Kidney (tissue), 14 donors: ENCODE data around the gene GNA12. TPM values are rescaled to one million over a fixed set of nuclear protein-coding genes. Genes with fewer than 3 reads are reported as not detected.

Source experiments
- DNase-seq, 5 donors: peaks; one replicate each; pipeline ENCODE4 v3.0.0-alpha.2; 2013 to 2020
- FAIRE-seq: peaks from 2 replicates; lab custom pipeline; 2012; peaks lifted over from hg19 to GRCh38; lab: Jason Lieb, UNC
- H3K27ac ChIP-seq, 2 donors: one replicate each; pipeline ENCODE4 v1.7.0; 2013; ENCODE audit warnings: low read depth in 2 of 2, low read length in 2 of 2, inconsistent platforms in 1 of 2
- H3K27me3 ChIP-seq: one replicate; pipeline ENCODE4 v1.7.1; 2013; ENCODE audit warnings: low read length, inconsistent platforms; ENCODE audit not compliant: control insufficient read depth, insufficient read depth
- H3K36me3 ChIP-seq, 3 donors: one replicate each; pipeline versions ENCODE4 v1.7.0 to v1.7.1; 2013; ENCODE audit warnings: low read length in 3 of 3, control low read depth in 1 of 3, inconsistent platforms in 1 of 3; ENCODE audit not compliant: insufficient read depth in 3 of 3, control insufficient read depth in 2 of 3
- H3K4me1 ChIP-seq, 3 donors: one replicate each; pipeline versions ENCODE4 v1.7.0 to v1.7.1; 2013; ENCODE audit warnings: low read length in 3 of 3, inconsistent platforms in 1 of 3, low read depth in 1 of 3; ENCODE audit not compliant: control insufficient read depth in 2 of 3, insufficient read depth in 2 of 3
- H3K4me3 ChIP-seq, 3 donors: one replicate each; pipeline versions ENCODE4 v1.7.0 to v1.8.1; 2013; ENCODE audit warnings: low read length in 3 of 3, control low read depth in 1 of 3, inconsistent platforms in 1 of 3
- H3K9ac ChIP-seq, 3 donors: one replicate each; pipeline versions ENCODE4 v1.7.0 to v1.7.1; 2013; ENCODE audit warnings: low read length in 3 of 3, control low read depth in 1 of 3, inconsistent platforms in 1 of 3
- H3K9me3 ChIP-seq, 3 donors: one replicate each; pipeline versions ENCODE4 v1.7.0 to v1.7.1; 2013; ENCODE audit warnings: low read length in 3 of 3, control low read depth in 1 of 3, inconsistent platforms in 1 of 3; ENCODE audit not compliant: control insufficient read depth in 2 of 3, insufficient read depth in 1 of 3
- intact Hi-C: fragments of 100-400 bp; cut with DNase I; formaldehyde crosslinking; loops from one replicate; pipeline ENCODE4 v1.11.1; 2022
- polyA plus RNA-seq: library from polyadenylated mRNA; stranded (reverse); fragments of 350-450 nt; fragmentation: Illumina TruSeq; extraction: RNeasy Lipid Tissue Mini Kit (QIAGEN cat#74804); gene quantifications from one replicate; pipeline ENCODE4 v1.2.3, GENCODE V29; 2014; ENCODE audit warnings: low read depth, low replicate concordance; ENCODE audit not compliant: insufficient read depth
- total RNA-seq: library from RNA; stranded (reverse); fragmentation: NEBNext Ultra II Directional; extraction: Animal tissue kit (Norgen Biotek cat#: 25700); gene quantifications from one replicate; pipeline ENCODE4 v1.2.1, GENCODE V29; 2021
- TF ChIP-seq, protein P1 (sequence below): IDR thresholded peaks from 3 replicates; pipeline ENCODE4 v1.5.1; 2012; ENCODE audit warnings: mild to moderate bottlenecking, moderate library complexity, borderline replicate concordance; ENCODE audit not compliant: insufficient read depth; ENCODE audit errors: extremely low read depth
- donor health status: control.
- donor health status: control.
- donor health status: control.
- donor health status: control.
- donor health status: control.
- donor health status: DM: yes; HTN: yes; CAD: no.
- donor health status: Normal renal cell carcinoma (clear cell type).

The GNA12 gene
- total and polyA plus RNA-seq, 2 donors from 2014 or later, result 16.5 to 41.1 TPM

DNA sequence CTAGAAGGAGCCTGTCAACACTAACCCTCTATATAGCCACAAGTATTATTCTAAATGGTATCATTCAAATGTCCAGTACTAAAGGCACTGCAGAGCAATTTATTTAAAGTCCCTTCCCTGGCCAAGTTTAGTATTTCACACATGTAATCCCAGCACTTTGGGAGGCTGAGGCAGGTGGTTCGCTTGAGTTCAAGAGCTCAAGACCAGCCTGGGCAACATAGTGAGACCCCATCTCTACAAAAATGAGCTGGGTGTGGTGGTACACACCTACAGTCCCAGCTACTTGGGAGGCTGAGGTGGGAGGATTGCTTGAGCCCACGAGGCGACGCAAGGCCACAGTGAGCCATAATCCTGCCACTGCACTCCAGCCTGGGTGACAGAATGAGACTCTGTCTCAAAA is 3.6 kb downstream of the GNA12 start:
- no peaks in the 10 kb centered on the region for H3K9me3 ChIP-seq
- no peak overlapping the region for H3K9ac ChIP-seq
- no peak overlapping the region for H3K4me3 ChIP-seq
- FAIRE-seq, result no peak
- H3K27me3 ChIP-seq, result no peaks in the 10 kb centered on the region
- H3K27ac ChIP-seq, result no peak overlapping the region
- TF ChIP-seq, protein P1, sequence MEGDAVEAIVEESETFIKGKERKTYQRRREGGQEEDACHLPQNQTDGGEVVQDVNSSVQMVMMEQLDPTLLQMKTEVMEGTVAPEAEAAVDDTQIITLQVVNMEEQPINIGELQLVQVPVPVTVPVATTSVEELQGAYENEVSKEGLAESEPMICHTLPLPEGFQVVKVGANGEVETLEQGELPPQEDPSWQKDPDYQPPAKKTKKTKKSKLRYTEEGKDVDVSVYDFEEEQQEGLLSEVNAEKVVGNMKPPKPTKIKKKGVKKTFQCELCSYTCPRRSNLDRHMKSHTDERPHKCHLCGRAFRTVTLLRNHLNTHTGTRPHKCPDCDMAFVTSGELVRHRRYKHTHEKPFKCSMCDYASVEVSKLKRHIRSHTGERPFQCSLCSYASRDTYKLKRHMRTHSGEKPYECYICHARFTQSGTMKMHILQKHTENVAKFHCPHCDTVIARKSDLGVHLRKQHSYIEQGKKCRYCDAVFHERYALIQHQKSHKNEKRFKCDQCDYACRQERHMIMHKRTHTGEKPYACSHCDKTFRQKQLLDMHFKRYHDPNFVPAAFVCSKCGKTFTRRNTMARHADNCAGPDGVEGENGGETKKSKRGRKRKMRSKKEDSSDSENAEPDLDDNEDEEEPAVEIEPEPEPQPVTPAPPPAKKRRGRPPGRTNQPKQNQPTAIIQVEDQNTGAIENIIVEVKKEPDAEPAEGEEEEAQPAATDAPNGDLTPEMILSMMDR, result no peak
- intact Hi-C loops, result no loop called here
- DNase-seq, result no peak
- peaks cover 0 to 4% (median 0%) of the 10 kb centered on the region in 3 donors for H3K4me1 ChIP-seq
- H3K36me3 ChIP-seq, result peaks cover 0 to 3% (median 2%) of the 10 kb centered on the region in 3 donors

DNA sequence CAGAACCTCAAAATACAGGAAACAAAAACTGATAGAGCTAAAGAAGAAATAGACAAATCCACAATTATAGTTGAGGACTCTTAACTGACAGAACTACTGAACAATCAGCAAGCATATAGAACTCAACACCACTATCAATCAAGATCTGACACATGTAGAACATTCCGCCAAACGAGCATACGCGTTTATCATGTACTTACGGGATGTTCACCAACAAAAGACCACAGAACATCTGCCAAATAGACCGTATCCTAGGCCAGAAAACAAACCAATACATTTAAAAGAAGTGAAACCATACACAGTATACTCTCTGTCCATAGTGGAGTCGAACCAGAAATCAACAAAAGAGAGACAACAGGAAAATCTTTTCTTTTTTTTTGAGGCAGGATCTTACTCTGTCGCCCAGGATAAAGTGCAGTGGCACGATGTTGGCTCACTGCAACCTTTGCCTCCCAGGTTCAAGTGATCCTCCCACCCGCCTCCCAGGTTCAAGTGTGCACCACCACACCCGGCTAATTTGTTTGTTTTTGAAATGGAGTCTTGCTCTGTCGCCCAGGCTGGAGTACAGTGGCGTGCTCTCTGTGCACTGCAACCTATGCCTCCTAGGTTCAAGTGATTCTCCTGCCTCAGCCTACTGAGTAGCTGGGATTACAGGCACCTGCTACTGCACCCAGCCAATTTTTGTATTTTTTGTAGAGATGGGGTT is 5.1 kb downstream of the GNA12 start:
- H3K4me1 ChIP-seq, result peaks cover 0 to 4% (median 0%) of the 10 kb centered on the region in 3 donors

GRCh38 chr7:2838451-2838850 is 5.7 kb downstream of the GNA12 start:
- Histone ChIP-seq H3K27ac (no peak overlapping the region), H3K9ac (no peak overlapping the region), H3K4me3 (no peak overlapping the region), H3K36me3 (peaks cover 0 to 3% (median 2%) of the 10 kb centered on the region in 3 donors), H3K9me3 (no peaks in the 10 kb centered on the region), H3K27me3 (no peaks in the 10 kb centered on the region), H3K4me1 (peaks cover 0 to 4% (median 0%) of the 10 kb centered on the region in 3 donors)
- TF ChIP-seq, protein P1, result no peak
- intact Hi-C loops, result no loop called here
- FAIRE-seq, result no peak
- DNase-seq, result no peak

More for the DNA sequence above, 5.1 kb downstream of the GNA12 start:
- no peak for FAIRE-seq
- Histone ChIP-seq H3K27me3 (no peaks in the 10 kb centered on the region), H3K36me3 (peaks cover 0 to 3% (median 2%) of the 10 kb centered on the region in 3 donors), H3K9ac (no peak overlapping the region), H3K9me3 (no peaks in the 10 kb centered on the region), H3K27ac (no peak overlapping the region), H3K4me3 (no peak overlapping the region)
- TF ChIP-seq, protein P1, result no peak
- DNase-seq, result no peak
- intact Hi-C loops, result no loop called here

GRCh38 chr7:2837496-2837895 is 6.6 kb downstream of the GNA12 start:
- no peak overlapping the region for H3K4me3 ChIP-seq
- intact Hi-C loops, result no loop called here
- no peak overlapping the region for H3K9ac ChIP-seq
- DNase-seq (no peak), FAIRE-seq (no peak)
- peak overlapping the region in 1 of 2 donors; percentile 6 for H3K27ac ChIP-seq
- H3K27me3 ChIP-seq, result no peaks in the 10 kb centered on the region
- peaks cover 0 to 3% (median 2%) of the 10 kb centered on the region in 3 donors for H3K36me3 ChIP-seq
- H3K4me1 ChIP-seq, result peaks cover 0 to 8% (median 0%) of the 10 kb centered on the region in 3 donors
- TF ChIP-seq, protein P1, result no peak
- H3K9me3 ChIP-seq, result no peaks in the 10 kb centered on the region
